GM21447 (cell line): ENCODE data around the gene PLXNB2.

Experiments used
- ATAC-seq: cut with Tn5 transposase; IDR thresholded peaks from one replicate; pipeline ENCODE4 v1.9.1; 2021; ENCODE audit not compliant: unreplicated experiment

PLXNB2 gene

GRCh38 chr22:50253046-50253915, 54.2 kb downstream of the PLXNB2 start:
- no peak for ATAC-seq

GRCh38 chr22:50252082-50253045, 55.1 kb downstream of the PLXNB2 start:
- no peak for ATAC-seq

GRCh38 chr22:50251477-50252081, 55.9 kb downstream of the PLXNB2 start:
- no peak for ATAC-seq

GRCh38 chr22:50250555-50251476, 56.6 kb downstream of the PLXNB2 start, which contains the start of gene HDAC10:
Gene HDAC10 (minus strand): TSS chr22:50251265. CDS start chr22:50251032, 233 bp downstream.
- peak; percentile 63 for ATAC-seq

- ATAC-seq, result no peak
Observed at GRCh38 chr22:50250249-50250554, 57.2 kb downstream of the PLXNB2 start.

GRCh38 chr22:50249341-50250248, 57.9 kb downstream of the PLXNB2 start:
- ATAC-seq, result no peak

GRCh38 chr22:50248196-50249081, 59.0 kb downstream of the PLXNB2 start:
- ATAC-seq, result no peak

- ATAC-seq, result no peak
Observed at GRCh38 chr22:50247748-50248147, 59.7 kb downstream of the PLXNB2 start.

- ATAC-seq, result no peak
Observed at GRCh38 chr22:50246242-50247175, 60.9 kb downstream of the PLXNB2 start.

- ATAC-seq, result peak; percentile 2
Observed at GRCh38 chr22:50245214-50246072, 62.0 kb downstream of the PLXNB2 start.

- peak; percentile 63 for ATAC-seq
Observed at GRCh38 chr22:50244420-50245213, 62.8 kb downstream of the PLXNB2 start, which contains the start of gene TUBGCP6. Gene TUBGCP6 (minus strand): TSS chr22:50245023. CDS start chr22:50244459, 564 bp downstream.

- no peak for ATAC-seq
Observed at GRCh38 chr22:50243685-50244419, 63.6 kb downstream of the PLXNB2 start.

GRCh38 chr22:50242406-50242949, 65.0 kb downstream of the PLXNB2 start:
- ATAC-seq, result no peak

GRCh38 chr22:50238755-50239154, 68.7 kb downstream of the PLXNB2 start:
- no peak for ATAC-seq
